HG02798 (cell line): ENCODE data around the gene MBP.

Experiments
- ATAC-seq: cut with Tn5 transposase; IDR thresholded peaks from one replicate; pipeline ENCODE4 v1.9.1; 2021; ENCODE audit warnings: mild to moderate bottlenecking; ENCODE audit not compliant: unreplicated experiment, poor library complexity

Gene MBP

DNA sequence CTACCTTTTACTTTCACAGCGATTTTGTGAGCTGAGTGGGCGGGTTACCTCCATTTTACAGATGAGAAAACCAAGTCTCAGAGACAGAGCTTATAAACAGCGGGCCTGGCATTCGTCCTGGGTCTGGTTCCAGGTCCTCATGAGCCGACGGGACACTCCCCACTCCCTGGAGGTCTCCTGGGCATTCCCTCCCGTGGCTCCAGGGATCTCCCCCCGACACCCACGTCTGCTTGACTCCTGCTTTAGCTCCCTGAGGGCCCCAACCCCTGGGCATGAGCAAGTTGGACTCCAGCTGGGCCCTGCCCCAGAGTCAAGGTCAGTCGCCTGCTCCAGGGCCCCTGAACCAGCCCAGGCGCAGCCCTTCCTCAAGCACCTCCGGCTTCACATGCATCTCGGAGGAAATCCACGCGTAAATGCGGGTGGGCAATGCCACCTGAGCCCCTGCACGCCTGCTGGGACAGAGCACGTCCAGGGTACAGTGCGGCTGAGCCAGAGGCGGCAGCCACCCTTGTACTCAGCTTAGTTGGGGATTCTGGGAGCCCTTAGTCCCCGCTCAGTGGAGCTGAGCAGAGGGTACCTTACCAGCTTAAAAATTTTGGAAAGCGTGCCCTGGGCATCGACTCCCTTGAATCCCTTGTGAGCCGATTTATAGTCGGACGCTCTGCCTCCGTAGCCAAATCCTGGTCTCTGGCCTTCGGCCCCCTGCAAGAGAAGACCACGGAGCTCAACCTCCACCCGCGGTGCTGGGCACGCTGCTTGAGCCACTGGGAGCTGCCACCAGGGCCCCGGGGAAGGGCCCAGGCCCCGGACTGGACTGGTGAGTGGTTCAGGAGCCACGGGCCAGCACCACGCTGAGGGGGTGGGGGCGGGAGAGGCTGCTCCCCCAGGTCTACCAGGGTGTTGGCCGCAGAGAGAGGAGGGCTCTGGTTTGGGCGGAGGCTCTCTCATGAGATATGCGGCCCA, 148.1 kb downstream of the MBP start:
- no peak for ATAC-seq

DNA sequence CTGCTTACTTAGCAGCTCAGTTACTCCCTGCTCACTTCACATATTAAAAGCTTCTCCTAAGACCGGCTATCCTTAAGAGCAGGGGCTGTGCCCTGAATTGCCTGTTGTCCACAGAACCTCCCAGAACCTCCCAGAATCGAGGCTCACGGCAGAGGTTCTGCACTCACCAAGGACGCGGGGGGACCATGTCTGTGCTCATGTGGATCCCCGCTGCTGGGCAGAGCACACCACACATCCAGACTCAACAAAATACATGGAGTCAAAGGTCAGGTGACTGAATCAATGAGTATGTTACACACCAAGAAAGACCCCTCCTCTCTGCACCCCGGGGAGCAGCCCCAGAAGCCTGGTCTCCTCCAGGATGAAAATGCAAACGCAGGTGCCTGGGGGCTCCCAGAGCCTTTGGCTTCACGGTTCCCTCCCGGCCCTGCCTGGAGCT, 149.0 kb downstream of the MBP start:
- ATAC-seq = peak; percentile 1

DNA sequence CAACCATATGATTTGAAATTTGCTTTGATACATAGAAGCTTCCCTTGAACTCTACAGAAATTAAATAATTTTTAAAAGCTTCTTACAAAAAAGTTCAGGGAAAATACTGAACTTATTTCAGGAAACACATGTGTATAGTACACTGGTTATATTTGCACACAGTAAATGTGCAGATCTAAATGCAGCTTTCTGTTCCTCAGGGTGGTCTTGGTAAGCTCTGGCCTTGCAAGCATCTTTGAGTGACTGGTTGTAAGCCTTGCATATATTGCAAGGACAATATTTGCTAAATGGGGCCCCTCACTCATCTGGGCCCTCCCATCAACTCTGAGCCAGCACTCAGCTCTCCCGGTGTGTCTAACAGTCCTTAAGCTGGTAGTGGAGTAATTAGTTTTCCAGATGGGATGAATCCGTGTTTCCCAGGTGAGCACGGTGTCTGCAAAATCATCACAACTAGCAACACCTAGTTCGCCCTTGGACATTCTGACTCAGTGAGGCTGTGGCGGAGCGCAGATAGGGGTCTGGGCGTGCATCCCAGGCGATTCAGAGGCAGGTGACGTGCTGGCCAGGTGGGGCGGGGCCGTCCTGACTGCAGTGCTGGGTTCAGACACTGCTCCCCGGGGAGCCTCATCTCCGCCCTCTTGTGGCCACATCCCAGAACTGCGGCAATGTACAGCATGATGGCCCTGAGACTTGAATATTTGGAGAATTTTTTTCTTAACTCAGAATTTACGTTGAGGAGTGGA, 149.6 kb downstream of the MBP start:
- peak; percentile 81 for ATAC-seq

DNA sequence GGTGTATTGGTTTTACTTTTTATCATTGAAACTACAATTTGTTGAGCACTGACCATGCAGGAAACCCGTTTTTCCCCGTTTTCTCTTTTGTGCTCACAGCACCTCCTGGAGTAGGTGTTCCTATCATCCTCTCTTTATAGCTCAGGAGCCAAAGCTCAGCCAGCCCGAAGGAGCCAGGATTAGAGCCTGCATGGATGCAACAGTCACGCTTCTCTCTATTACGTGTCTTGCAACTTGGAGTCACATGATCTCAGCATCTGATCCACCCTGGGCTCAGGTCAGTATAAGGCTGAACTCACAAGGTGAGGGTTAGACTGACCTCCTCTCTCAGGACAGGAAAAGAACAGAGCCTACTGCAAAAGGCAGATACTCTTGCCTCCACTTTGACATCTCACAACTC, 150.5 kb downstream of the MBP start:
- no peak for ATAC-seq

DNA sequence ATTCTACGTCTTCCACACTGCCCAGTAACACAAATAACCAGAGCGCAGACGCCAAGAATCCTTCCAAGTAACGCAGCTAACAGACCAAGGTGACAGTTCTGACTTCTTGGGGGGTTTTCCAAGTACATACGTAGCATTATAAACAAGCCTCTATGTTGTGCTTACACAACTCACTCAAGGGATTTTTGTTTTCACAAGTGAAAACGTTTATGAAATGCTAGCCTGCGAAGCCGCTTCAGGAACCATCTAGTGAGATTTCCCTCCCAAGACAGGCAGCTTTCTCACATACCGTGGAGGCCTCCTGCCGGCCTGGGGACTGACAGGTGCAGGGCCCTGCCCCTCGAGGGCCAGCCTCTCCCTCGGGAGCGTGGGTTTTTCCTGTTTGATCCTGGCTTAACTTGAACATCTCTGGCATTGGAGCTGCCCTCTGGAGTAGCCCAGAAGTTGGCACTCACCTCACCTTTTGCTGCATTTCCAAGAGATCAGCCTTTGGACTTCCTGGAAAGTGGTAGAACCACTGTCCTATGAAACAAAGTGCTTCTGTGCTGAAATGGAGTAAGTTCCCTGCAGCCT, 151.1 kb downstream of the MBP start:
- peak; percentile 68 for ATAC-seq

DNA sequence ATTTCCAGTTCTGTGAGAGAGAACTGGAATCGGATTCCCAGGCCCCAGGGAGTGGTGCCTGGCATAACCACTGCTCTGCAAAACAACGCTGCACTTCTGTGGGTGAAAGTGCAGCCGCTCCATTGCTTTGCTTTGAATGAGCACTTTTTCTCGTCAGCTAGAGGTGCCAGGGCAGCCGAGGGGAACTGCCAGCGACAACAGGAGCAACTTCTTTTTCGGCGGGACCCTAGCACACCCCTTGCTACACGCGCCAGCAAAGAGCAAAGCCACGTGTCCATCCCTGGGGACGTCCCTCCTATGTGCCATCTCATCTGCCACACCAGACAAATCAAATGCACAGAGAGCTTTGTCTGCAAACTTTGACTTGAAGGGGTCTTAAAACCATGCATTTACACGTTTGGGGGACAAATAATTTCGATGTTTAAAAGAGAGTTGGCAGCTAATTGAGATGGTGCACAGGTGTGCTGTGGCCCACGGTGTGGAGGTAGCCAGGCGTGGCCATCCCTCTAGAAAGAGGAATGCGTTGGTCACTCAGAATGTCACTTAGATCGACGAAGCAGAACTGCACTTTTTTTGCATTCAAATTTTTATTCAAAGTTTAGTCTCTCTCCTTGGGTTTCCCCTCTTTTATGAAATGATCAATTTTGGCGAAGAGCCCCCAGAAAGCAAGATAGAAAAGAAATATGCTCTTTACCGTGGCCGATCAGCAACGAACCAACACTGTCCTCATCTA, 151.8 kb downstream of the MBP start:
- ATAC-seq = peak; percentile 25

DNA sequence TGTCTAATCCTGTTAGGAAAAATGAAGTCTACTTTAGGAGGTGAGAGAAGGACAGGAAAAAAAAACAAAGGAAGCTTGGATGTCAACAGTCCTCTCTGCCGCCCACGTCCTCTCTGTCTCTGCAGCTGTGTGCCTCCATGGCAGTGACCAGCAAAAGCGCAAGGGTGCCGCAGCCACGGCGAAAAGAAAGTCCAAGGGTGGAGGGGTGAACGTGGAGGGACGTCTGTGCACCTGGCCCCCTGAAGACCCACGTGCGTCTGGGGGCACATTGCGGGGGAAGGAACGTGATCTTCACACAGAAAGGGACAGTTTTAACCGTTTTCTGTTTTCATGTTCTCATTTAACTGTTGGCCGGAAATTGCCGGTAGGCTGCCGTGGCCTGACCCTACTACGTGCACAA, 152.7 kb downstream of the MBP start:
- ATAC-seq = no peak

DNA sequence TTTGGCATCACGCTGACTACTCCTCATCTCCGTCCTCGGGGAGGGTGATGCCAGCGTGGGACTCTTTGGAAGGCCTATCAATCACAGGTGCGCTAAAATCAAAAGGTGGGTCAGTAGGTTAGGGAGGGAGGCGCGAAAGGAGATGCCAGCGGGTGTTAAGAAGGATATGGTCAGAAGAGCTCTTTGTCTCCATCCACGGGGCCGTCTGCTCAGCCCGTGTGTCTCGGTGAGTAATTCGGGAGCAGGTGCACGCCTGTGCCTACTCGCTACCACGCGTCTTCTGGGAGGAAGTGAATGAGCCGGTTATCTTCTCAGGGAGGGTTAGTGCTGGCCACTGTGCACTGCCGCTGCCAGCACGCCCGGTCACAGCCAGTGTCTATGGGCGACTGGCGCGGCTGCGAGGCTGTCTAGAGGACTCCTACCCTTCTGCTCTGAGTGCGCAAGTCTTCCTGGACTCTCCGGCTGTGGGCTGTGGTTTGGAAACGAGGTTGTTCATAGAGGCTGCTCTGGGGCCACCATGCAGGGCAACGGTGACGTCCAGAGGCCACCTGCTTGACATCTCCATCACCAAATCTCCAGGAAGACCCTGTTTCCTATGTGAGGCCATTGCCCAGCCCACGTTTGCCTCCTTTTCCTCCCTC, 153.4 kb downstream of the MBP start:
- no peak for ATAC-seq

DNA sequence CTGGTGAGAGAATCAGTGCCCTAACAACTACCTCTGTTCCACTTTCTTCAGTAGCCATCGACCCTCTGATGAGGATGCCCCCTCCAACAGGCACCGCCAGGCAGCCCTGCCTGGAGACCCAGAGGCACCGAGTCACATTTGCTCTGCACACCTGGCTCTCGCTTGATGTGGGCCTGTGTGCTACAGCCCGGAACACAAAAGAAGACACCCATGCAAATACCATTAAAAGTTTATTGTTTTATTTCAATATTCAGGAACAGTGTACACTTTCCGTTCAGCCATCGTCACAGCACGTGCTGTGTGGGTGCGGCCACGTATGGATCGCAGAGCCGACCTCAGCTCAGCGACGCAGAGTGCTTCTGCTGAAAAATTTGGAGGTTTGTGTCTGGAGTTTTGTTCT, 154.0 kb downstream of the MBP start:
- no peak for ATAC-seq

DNA sequence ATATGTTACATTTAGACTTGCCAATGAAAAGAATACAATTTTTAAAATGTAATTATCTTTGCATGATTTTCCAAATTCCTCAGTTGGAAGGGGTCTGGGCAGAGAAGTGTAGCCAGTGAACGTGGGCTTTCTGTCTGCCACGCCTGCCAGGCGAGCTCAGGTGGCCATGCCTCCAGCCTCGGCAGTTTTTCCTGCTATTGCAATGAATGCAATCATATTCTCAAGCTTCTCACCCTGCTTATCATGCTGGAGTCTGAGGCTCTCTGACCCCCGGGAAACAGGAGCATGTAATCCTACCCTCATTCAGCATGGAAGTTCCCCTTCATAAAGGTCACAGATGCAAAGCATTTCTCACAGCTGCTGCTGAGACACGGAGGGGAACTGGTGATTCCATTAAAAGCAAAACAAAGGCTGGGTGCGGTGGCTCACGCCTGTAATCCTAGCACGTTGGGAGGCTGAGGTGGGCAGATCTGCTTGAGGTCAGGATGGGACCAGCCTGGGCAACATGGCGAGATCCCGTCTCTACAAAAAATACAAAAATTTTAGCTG, 154.8 kb downstream of the MBP start:
- ATAC-seq = no peak

DNA sequence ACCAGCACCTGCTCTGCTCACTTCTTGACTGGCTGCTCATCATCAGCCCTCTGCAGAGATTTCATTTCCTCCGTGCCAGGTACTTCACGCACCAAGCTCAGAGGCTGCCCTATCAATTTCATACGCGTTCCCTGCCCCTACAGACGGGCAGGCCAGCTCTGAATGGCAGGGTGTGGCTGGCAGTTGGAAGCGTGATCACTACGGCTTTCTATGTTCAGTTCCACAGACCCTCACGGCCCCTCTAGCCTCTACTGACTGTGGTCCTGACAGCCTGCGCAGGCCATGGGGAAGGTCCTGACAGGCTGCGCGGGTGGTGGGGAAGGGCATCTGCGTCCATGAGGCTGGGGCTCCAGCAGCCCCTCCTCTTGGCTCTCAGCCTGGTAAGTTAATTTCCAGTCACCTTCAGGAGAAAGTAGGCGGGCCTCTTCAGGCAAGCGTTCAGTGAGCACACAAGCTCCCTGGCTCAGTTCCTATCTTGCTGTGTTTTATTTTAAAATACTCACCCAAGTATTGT, 155.4 kb downstream of the MBP start:
- ATAC-seq = no peak

DNA sequence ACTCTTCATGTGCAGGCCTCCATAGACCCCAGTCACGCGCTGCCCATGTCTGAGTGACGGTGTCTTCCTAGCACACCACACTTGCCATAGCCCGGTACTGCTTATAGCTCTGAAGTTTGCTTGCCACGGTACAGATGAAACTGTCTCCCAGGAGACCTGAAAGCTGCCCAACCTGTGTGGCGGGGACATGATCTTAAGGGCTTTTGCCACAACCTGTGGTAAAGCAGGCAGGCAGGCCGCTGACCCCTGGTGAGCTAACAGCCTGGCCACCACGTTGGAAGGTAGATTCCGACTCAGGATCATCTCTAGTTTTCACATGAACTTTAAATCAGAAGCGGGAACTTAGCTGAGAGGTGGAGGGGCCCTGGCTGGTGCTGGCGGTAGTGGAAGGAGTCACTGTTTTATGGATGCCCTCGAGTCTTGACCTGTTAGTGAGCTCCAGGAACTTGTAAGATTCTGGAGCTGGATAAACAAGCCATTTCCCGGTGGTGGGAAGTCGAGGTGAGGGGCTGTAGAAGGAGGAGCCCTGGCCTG, 156.9 kb downstream of the MBP start:
- no peak for ATAC-seq

DNA sequence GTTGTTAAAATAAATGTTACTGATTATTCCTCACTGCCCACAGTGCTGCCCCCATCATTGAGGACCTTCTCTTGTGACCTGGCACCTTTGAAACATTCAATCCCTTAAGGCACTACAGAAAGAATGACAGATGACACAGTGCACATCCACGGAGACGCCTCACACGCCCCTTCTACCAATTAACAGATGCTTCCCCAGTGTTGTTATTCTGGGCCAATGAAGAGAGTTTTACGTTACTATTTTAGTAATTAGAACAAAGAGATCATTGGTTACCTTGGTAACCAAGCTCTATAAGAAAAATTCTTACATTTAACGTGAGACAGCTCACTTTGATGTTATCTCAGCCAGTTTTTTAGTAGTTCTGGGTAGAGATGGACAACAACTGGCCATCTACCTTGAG, 158.2 kb downstream of the MBP start:
- ATAC-seq = no peak

DNA sequence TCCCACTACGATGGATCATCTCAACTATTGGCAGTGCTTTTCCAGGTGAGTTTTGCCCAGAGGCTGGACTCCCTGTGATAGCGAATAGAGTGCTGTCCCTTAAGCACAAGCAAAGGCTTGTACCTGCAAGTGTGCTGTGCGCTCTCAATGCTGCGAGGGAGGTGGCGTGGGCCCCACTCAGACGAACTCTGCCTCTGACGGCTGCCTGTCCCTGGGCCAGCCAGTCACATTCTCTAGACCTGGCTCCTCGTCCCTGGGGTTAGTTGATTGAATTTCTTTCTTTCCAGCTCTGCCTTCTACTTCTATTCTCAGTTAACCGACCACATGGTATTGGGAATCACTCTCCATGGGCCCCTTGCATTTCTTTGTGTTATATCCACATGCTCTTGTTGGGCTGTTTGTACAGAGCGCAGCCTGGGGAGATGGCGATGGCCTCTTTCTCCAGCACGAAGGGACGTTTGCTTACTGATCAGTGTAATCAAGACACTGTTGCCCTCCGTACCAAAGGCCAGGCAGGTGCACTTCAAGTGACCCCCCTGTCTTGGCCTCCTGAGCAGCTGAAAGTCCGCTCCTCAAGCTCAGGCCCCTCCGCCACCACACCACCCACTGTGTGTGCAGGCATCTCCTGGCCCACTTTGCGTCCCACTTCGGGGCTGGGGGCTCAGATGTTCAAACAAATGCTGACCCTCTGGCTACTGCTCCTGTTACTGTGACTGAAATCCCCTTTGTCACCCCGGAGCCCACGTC, 158.9 kb downstream of the MBP start:
- no peak for ATAC-seq

DNA sequence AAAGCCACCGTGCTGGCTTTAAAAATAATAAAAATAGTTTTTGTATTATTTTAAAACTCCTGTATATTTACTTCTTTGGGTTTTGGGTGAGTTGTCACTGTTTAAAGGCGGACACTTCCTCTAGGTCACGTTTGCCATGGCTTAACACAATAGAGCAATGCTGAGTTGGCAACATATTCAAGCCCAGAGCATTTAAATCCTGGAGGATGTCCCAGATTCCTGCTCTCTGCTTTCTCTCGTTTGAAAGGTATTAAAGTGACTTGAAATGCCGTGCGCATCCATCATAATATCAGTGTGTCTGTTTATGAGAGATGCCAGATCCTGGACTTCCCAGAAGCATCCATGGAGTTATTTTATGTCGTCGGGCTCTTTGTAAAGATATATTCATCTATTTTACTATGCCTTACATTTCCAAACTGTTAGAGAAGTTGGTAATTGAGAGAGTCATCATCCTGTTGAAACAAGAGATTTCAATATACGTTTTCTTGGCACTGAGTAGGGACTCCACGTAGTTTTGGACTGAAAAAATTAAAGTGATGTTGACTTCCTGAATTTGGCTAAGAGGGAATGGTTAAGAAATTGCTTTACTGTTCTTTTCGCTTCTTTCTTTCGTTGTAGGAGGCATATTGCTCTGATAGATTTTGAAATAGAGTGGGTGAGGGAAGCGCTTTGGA, 159.6 kb downstream of the MBP start:
- no peak for ATAC-seq

DNA sequence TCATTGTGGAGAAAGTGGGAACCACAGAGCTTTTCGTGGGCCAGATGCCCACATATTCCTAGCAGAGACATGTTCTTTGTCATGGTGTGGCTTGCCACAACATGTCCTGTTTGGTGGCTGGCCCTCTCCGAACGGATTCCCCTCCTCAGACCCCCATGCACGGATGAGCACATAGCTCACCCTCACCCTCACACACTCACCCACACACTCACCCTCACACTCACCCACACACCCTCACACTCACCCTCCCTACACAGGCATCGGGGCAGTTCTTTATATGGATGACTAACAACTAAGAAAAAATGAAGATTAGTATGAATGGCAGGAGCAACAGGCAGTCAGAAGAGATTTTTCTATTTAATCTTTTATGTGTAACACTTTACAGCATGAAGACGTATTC, 160.3 kb downstream of the MBP start:
- ATAC-seq = no peak

DNA sequence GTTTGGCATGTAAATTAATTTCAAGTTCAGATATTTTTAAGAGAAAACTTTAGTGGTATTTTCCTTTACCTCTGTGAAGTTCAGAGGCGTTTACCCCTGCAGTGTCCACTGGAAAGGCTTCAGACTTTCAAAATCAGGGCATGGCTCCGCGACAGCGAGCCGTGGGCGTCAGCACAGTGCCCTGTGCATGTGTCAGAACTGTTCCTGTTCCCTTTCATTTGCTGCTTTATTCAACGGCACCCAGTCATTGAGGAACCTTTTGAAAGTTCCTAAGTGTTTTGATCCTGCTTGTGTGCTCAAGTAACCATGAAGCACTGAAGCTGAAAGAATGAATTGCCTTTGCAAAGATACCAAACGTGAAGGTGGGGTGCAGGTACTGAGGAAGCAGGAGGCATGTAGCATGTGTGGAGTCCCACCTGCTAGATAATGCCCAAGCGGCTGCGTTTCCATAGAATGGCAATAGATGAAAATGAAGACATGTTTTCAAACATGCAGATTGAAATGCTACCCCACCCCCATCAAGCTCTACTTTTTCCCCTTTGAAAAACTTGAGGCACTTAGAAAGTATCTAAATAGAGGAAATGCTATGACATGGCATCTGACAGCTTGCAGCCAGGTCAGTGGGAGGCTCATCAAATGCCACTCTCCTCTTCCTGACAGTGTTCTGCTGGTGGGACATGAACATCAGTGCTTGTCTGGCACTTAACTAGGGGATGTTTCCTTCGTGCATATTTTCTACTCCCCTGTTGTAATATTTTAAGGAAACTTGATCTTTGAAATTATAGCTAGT, 161.6 kb downstream of the MBP start:
- no peak for ATAC-seq
